Measurements from ENCODE around the gene ARHGAP25. TPM values are rescaled to one million over a fixed set of nuclear protein-coding genes. Genes with fewer than 3 reads are reported as not detected.

The ARHGAP25 gene
- total RNA-seq, 6 donors from 2014 or later = 13.2 to 36.1 (median 26.3) TPM

DNA sequence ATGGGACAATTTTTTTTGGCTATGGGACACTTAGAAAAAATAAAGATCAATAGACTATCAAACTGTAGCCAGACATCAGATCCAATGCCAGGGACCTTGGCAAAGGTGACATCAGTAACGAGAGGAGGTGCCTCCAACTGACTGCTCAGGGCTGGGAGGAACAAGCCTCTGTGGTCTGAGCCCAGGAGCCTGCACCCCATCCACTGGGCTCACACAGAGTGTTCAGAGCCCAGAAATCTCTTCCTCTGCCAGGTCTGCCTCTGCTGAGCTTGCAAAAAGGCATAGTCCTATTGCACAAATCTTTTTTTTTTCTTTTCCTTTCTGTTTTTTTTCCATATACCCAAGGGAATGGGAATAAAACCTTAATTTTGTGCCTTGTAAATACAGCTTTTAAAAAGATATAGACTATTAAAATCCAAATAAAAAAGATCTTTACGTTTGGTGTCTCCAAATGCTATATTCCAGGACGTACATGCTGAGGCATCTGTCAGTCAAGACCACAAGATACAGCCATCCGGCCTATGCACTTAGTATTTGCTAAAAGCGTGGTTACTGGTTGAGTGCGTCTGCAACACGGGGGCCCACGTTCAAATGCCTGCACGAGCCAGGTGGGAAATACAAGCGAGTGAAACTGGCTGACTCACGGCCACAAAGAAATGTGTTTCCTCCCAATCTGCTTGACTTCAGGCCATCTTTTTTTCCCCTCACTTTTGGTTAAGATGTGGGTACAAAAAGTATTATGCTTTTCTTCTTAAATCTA lies 7.8 kb upstream of the ARHGAP25 start:
- no peak for TF ChIP-seq POLR2AphosphoS5 (IDR thresholded peaks at IDR 0.05)
- TF ChIP-seq CTCF (IDR thresholded peaks at IDR 0.05) = no peak
- no peak for TF ChIP-seq POLR2A (IDR thresholded peaks at IDR 0.05)
- TF ChIP-seq EP300 (IDR thresholded peaks at IDR 0.05) = no peak
- ATAC-seq (ENCODE audit: low FRiP score in 2 of 2) (peak in 1 of 2 donors; percentile 24), DNase-seq (peak in 1 of 2 donors; percentile 63)
- Histone ChIP-seq H3K9me3 (no peaks in the 10 kb centered on the region), H3K36me3 (no peaks in the 10 kb centered on the region), H3K4me3 (no peak overlapping the region), H3K4me1 (peaks cover 0 to 8% (median 3%) of the 10 kb centered on the region in 4 donors), H3K27me3 (no peaks in the 10 kb centered on the region), H3K27ac (peak overlapping the region in 1 of 4 donors; percentile 42)
- 50 to 54% methylated on average over 11 of the region's 11 CpGs for WGBS, 2 donors

- H3K27ac ChIP-seq = peak overlapping the region in 1 of 4 donors; percentile 42
- no peaks in the 10 kb centered on the region for H3K27me3 ChIP-seq
- DNase-seq (no peak), ATAC-seq (ENCODE audit: low FRiP score in 2 of 2) (no peak)
- H3K36me3 ChIP-seq = no peaks in the 10 kb centered on the region
- H3K9me3 ChIP-seq = no peaks in the 10 kb centered on the region
- H3K4me1 ChIP-seq = peaks cover 0 to 3% (median 0%) of the 10 kb centered on the region in 4 donors
- WGBS, 2 donors = 73 to 81% methylated on average over 6 of the region's 6 CpGs
- H3K4me3 ChIP-seq = no peak overlapping the region
- TF ChIP-seq CTCF (IDR thresholded peaks at IDR 0.05) (no peak), POLR2A (IDR thresholded peaks at IDR 0.05) (no peak), EP300 (IDR thresholded peaks at IDR 0.05) (no peak), POLR2AphosphoS5 (IDR thresholded peaks at IDR 0.05) (no peak)
These were observed 6.8 kb upstream of the ARHGAP25 start for GRCh38 chr2:68727683-68728375.

GRCh38 chr2:68730828-68731227 lies 3.8 kb upstream of the ARHGAP25 start:
- no peak for TF ChIP-seq CTCF (IDR thresholded peaks at IDR 0.05)
- TF ChIP-seq POLR2AphosphoS5 (IDR thresholded peaks at IDR 0.05) = no peak
- TF ChIP-seq EP300 (IDR thresholded peaks at IDR 0.05) = no peak
- no peak for TF ChIP-seq POLR2A (IDR thresholded peaks at IDR 0.05)
- DNase-seq (no peak), ATAC-seq (ENCODE audit: low FRiP score in 2 of 2) (no peak)
- H3K4me3 ChIP-seq = no peak overlapping the region
- peaks cover 0 to 6% (median 3%) of the 10 kb centered on the region in 4 donors for H3K4me1 ChIP-seq
- no peaks in the 10 kb centered on the region for H3K27me3 ChIP-seq
- no peaks in the 10 kb centered on the region for H3K36me3 ChIP-seq
- 55 to 60% methylated on average over 6 of the region's 6 CpGs for WGBS, 2 donors
- no peaks in the 10 kb centered on the region for H3K9me3 ChIP-seq
- H3K27ac ChIP-seq = peak overlapping the region in 1 of 4 donors; percentile 85

DNA sequence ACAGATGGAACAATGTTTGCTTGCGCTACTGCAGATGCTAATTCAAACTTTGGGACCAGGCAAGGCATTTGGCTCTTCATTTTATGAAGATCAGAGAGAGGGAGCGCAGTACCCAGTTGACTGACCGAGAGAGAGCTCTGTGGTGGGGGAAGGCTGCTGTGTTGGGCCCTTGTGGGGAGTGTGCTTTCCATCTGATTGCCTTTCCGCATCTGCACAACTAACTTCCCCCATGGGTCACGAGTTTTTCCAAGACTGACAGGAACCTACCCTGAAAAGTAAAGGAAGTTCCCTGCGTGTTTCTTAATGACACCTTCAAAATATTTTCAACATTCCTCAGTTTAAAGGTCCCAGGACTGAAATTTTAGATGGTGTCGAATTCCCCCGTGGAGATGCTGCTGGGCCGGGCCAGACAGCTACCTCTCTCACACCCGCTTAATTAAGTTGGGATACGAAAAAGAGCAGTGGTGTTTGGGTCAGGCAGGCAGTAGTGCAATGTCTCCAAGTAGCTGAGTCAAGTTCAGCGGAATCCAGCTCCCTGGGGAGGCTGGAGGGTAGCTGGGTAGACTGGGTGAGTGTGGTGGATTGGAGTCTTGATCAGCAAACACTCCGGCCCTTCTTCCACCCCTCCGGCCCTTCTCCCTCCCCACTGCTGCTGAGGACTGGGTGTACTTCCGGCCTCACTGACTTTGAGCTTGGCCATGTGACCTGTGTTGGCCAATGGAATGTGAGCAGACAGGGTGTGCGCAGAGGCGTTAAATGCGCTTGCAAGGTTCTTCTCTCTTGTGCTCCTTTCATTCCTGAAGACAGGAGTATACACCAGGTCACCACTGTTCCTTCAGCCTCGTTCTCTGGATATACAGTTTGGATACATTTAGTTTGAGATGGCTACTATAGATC lies 2.3 kb upstream of the ARHGAP25 start:
- Histone ChIP-seq H3K9me3 (no peaks in the 10 kb centered on the region), H3K36me3 (no peaks in the 10 kb centered on the region), H3K4me3 (no peak overlapping the region), H3K4me1 (peaks cover 0 to 6% (median 2%) of the 10 kb centered on the region in 4 donors), H3K27ac (peak overlapping the region in 3 of 4 donors; percentile 28 to 85 (median 52)), H3K27me3 (no peaks in the 10 kb centered on the region)
- TF ChIP-seq EP300 (IDR thresholded peaks at IDR 0.05) (no peak), POLR2A (IDR thresholded peaks at IDR 0.05) (peak in 1 of 4 donors; percentile 39), CTCF (IDR thresholded peaks at IDR 0.05) (no peak), POLR2AphosphoS5 (IDR thresholded peaks at IDR 0.05) (no peak)
- peak in 1 of 2 donors; percentile 51 for DNase-seq
- WGBS, 2 donors = 82 to 87% methylated on average over 19 of the region's 19 CpGs
- peak; percentile 42 to 60 for ATAC-seq (ENCODE audit: low FRiP score in 2 of 2)

Measured in upper lobe of left lung (tissue), 6 donors.